GM19023 (cell line): ENCODE data around the gene TMEM37.

Experiments used
- ATAC-seq: cut with Tn5 transposase; IDR thresholded peaks from one replicate; pipeline ENCODE4 v1.9.1; 2021; ENCODE audit warnings: mild to moderate bottlenecking, moderate library complexity; ENCODE audit not compliant: unreplicated experiment

Gene TMEM37

GRCh38 chr2:119449521-119449920 is 17.9 kb downstream of the TMEM37 start:
- ATAC-seq, result no peak

- ATAC-seq, result no peak
Measured at GRCh38 chr2:119451336-119452050, 19.8 kb downstream of the TMEM37 start.

GRCh38 chr2:119453972-119454593 is 22.4 kb downstream of the TMEM37 start:
- ATAC-seq, result no peak

- no peak for ATAC-seq
Measured at GRCh38 chr2:119455066-119455718, 23.5 kb downstream of the TMEM37 start.

- no peak for ATAC-seq
Measured at GRCh38 chr2:119460076-119460475, 28.4 kb downstream of the TMEM37 start.

- no peak for ATAC-seq
Measured at GRCh38 chr2:119461811-119462210, 30.2 kb downstream of the TMEM37 start.

GRCh38 chr2:119462574-119462973 is 30.9 kb downstream of the TMEM37 start:
- ATAC-seq, result no peak

- no peak for ATAC-seq
Measured at GRCh38 chr2:119463136-119463535, 31.5 kb downstream of the TMEM37 start.

- ATAC-seq, result no peak
Measured at GRCh38 chr2:119463990-119464389, 32.3 kb downstream of the TMEM37 start.

GRCh38 chr2:119464981-119465380 is 33.3 kb downstream of the TMEM37 start:
- ATAC-seq, result no peak

- no peak for ATAC-seq
Measured at GRCh38 chr2:119465687-119466086, 34.0 kb downstream of the TMEM37 start.

GRCh38 chr2:119466373-119466772 is 34.7 kb downstream of the TMEM37 start:
- no peak for ATAC-seq

GRCh38 chr2:119468154-119468955 is 36.7 kb downstream of the TMEM37 start:
- ATAC-seq, result no peak

GRCh38 chr2:119469131-119469530 is 37.5 kb downstream of the TMEM37 start:
- ATAC-seq, result no peak

GRCh38 chr2:119469661-119470297 is 38.1 kb downstream of the TMEM37 start:
- ATAC-seq, result no peak

- ATAC-seq, result no peak
Measured at GRCh38 chr2:119472749-119473148, 41.1 kb downstream of the TMEM37 start.

- ATAC-seq, result no peak
Measured at GRCh38 chr2:119473621-119474370, 42.1 kb downstream of the TMEM37 start.

GRCh38 chr2:119474371-119475224 is 42.9 kb downstream of the TMEM37 start:
- no peak for ATAC-seq

GRCh38 chr2:119475225-119475856 is 43.7 kb downstream of the TMEM37 start:
- no peak for ATAC-seq
